ENCODE data around the gene STYXL2. TPM values are rescaled to one million over a fixed set of nuclear protein-coding genes. Genes with fewer than 3 reads are reported as not detected.

STYXL2 gene
- not detected for polyA plus RNA-seq (2012; ENCODE audit: insufficient read length, low read depth)

DNA sequence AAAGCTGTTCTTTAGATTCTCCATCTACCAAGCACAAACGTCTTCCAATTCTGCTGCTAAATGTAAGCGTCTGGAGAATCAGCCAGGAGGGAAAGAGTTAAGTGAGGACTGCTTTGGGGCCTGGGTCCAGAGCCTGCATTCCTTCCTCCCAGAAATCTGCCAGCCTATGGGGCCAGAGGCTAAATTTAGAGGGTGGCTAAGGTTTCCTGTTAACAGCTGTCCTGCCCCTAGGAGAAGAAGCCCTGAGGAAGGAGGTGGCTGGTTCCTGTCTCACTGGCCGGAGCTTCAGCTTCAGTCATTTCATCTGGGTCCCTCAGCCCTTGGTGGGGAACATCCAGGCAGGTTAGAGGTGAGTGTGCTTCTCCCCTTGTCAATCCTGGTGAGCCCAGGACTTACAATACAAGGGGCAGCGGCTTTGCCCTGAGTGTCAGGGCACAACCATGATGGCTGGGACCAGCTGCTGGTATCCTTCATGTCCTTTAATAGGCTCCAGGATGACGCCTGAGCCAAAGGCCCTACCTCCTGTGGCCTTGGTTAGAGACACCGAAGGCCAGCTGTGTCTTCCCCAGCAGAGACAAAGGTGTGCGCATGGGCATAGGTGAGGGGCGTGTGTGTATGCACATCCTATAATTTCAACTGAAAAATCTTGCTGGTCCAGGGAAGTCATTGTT, at the start of gene STYXL2:
TSS of gene STYXL2 (plus strand) at position 230 of the 671 bp plus-strand sequence. CDS start 775 bp downstream, outside the sequence.
- TF ChIP-seq SIN3A (IDR thresholded peaks at IDR 0.05; ENCODE audit: borderline replicate concordance, insufficient read depth, low read length) (no peak), POLR2AphosphoS5 (IDR thresholded peaks at IDR 0.05; ENCODE audit: low read depth, low read length) (no peak), TAF1 (IDR thresholded peaks at IDR 0.05; ENCODE audit: borderline replicate concordance, insufficient read depth, low read length) (no peak), FOXP2 (optimal IDR thresholded peaks at IDR 0.05; ENCODE audit: borderline replicate concordance, extremely low read depth, extremely low read length, insufficient read depth) (no peak)
- TF ChIP-seq, protein P1, sequence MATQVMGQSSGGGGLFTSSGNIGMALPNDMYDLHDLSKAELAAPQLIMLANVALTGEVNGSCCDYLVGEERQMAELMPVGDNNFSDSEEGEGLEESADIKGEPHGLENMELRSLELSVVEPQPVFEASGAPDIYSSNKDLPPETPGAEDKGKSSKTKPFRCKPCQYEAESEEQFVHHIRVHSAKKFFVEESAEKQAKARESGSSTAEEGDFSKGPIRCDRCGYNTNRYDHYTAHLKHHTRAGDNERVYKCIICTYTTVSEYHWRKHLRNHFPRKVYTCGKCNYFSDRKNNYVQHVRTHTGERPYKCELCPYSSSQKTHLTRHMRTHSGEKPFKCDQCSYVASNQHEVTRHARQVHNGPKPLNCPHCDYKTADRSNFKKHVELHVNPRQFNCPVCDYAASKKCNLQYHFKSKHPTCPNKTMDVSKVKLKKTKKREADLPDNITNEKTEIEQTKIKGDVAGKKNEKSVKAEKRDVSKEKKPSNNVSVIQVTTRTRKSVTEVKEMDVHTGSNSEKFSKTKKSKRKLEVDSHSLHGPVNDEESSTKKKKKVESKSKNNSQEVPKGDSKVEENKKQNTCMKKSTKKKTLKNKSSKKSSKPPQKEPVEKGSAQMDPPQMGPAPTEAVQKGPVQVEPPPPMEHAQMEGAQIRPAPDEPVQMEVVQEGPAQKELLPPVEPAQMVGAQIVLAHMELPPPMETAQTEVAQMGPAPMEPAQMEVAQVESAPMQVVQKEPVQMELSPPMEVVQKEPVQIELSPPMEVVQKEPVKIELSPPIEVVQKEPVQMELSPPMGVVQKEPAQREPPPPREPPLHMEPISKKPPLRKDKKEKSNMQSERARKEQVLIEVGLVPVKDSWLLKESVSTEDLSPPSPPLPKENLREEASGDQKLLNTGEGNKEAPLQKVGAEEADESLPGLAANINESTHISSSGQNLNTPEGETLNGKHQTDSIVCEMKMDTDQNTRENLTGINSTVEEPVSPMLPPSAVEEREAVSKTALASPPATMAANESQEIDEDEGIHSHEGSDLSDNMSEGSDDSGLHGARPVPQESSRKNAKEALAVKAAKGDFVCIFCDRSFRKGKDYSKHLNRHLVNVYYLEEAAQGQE (IDR thresholded peaks at IDR 0.05; ENCODE audit: insufficient read depth in 1 of 2, low read depth in 2 of 2, low read length in 2 of 2): no peak

DNA sequence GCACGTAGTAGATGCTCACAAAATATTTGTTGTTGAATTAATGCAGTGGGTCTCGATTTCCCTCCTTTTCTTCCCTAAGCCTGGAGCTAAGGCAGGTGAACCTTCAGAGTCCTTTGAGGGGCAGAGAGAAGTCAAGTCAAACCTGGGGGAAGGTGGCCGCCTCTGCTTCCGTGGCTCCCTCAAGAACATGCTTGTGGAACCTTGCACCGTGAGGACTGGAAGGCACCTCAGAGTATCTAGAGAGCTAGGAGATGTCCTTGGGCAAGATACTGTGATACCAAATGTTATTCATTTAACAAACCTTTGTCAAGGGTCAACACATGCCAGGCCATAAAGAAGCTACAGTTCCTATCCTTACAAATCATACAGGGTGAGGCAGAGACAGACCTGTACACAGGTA, 42.0 kb upstream of the STYXL2 start:
- no peak for TF ChIP-seq TAF1 (IDR thresholded peaks at IDR 0.05; ENCODE audit: borderline replicate concordance, insufficient read depth, low read length)
- TF ChIP-seq POLR2AphosphoS5 (IDR thresholded peaks at IDR 0.05; ENCODE audit: low read depth, low read length): no peak
- TF ChIP-seq, protein P1 (IDR thresholded peaks at IDR 0.05; ENCODE audit: insufficient read depth in 1 of 2, low read depth in 2 of 2, low read length in 2 of 2): no peak
- TF ChIP-seq FOXP2 (optimal IDR thresholded peaks at IDR 0.05; ENCODE audit: borderline replicate concordance, extremely low read depth, extremely low read length, insufficient read depth): no peak
- no peak for TF ChIP-seq SIN3A (IDR thresholded peaks at IDR 0.05; ENCODE audit: borderline replicate concordance, insufficient read depth, low read length)

DNA sequence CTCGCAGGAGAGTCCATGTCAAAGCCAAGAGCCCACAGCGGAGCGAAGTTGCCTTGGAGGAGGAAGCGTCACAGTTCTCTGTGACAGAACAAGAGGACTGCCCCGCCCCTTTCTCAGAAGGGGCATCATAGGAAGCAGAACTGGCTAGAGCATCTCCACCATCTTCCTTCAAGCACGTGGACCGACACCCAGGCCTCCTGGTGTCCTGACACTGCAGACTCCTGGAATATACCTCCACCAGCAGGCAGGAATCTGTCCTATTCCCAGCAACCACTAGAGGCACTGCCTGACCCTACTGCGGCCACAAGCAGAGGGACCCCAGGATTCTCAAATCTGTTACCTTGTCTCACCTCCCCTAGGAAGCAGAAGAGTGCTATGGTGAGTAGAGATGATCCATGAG, 41.5 kb upstream of the STYXL2 start:
- TF ChIP-seq SIN3A (IDR thresholded peaks at IDR 0.05; ENCODE audit: borderline replicate concordance, insufficient read depth, low read length) (no peak), TAF1 (IDR thresholded peaks at IDR 0.05; ENCODE audit: borderline replicate concordance, insufficient read depth, low read length) (no peak), POLR2AphosphoS5 (IDR thresholded peaks at IDR 0.05; ENCODE audit: low read depth, low read length) (no peak), FOXP2 (optimal IDR thresholded peaks at IDR 0.05; ENCODE audit: borderline replicate concordance, extremely low read depth, extremely low read length, insufficient read depth) (no peak)
- TF ChIP-seq, protein P1 (IDR thresholded peaks at IDR 0.05; ENCODE audit: insufficient read depth in 1 of 2, low read depth in 2 of 2, low read length in 2 of 2): no peak

DNA sequence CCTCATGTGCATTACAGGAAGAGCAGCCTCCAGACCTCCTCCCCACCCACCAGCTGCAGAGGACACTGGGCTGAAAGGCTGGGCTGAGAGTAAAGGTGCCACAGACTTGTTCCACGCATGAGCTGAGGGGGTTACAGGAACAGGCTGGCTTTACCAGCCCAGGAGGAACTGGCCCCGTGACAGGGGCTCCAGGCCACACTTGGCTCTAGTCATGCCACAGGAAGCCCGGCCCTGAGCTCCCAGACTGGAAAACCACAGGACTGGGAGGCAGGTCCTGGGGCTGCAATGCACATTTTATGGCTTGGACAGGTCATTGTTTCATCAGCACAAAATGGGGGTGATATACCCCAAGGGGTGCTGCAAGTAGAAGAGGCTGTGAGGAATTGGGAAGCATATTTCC, 39.3 kb upstream of the STYXL2 start:
- no peak for TF ChIP-seq TAF1 (IDR thresholded peaks at IDR 0.05; ENCODE audit: borderline replicate concordance, insufficient read depth, low read length)

DNA sequence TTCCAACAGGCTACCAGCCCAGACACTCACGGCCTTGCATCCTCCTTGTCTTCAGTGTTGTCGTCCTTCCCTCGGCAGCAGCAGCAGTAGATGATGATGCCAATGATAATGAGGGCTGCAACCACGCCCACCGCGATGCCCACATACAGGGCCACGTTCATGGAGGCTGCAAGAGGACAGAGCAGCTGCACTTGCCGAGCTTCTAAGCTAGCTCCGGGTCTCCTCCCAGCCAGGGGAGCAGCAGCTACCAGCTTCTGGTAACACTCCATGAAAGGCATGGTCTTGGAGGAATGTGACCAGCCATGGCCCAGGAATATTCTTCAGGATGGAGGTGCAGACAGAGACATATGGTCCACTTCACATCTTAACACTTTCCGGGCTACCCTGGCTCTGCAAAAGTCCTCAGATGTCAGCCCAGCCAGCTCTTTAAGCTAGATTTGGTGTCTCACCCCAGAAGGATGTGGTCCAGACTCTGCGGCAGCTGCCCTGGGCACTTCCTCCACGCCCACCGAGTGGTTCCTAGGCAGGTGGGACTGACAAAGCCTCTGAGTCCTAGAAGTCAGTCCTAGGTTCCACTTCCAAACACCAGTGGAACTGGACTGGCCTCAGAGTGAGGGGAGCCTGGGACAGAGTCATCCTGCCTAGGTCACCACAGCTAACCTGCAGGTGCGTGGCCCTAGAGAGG, 38.8 kb upstream of the STYXL2 start:
- TF ChIP-seq TAF1 (IDR thresholded peaks at IDR 0.05; ENCODE audit: borderline replicate concordance, insufficient read depth, low read length): no peak
- TF ChIP-seq FOXP2 (optimal IDR thresholded peaks at IDR 0.05; ENCODE audit: borderline replicate concordance, extremely low read depth, extremely low read length, insufficient read depth): no peak
- TF ChIP-seq, protein P1 (IDR thresholded peaks at IDR 0.05; ENCODE audit: insufficient read depth in 1 of 2, low read depth in 2 of 2, low read length in 2 of 2): no peak
- no peak for TF ChIP-seq SIN3A (IDR thresholded peaks at IDR 0.05; ENCODE audit: borderline replicate concordance, insufficient read depth, low read length)
- TF ChIP-seq POLR2AphosphoS5 (IDR thresholded peaks at IDR 0.05; ENCODE audit: low read depth, low read length): no peak
